Keratinocyte (primary cell): ENCODE measurements around the gene DUSP16. TPM values are rescaled to one million over a fixed set of nuclear protein-coding genes. Genes with fewer than 3 reads are reported as not detected.

Experiments
- DNase-seq: peaks from one replicate; pipeline ENCODE4 v3.0.0-alpha.2; 2011; ENCODE audit warnings: low read depth, missing footprints, low spot score
- FAIRE-seq: peaks from 2 replicates; lab custom pipeline; 2011; peaks lifted over from hg19 to GRCh38; lab: Jason Lieb, UNC
- H2AFZ ChIP-seq: 2 replicates; pipeline ENCODE4 v1.6.0; 2012; ENCODE audit warnings: low read length, control low read depth, inconsistent platforms; ENCODE audit not compliant: control insufficient read depth
- H3K27ac ChIP-seq: 2 replicates; pipeline ENCODE4 v1.5.1; 2011; ENCODE audit warnings: low read length; ENCODE audit not compliant: control insufficient read depth, insufficient read depth
- H3K27me3 ChIP-seq: 3 replicates; pipeline ENCODE4 v1.6.0; 2011; ENCODE audit warnings: low read length; ENCODE audit not compliant: control insufficient read depth, insufficient read depth; ENCODE audit errors: extremely low read depth
- H3K36me3 ChIP-seq, 2 experiments: 2 replicates in 1 of 2; 3 replicates in 1 of 2; pipeline ENCODE4 v1.5.1; 2011; ENCODE audit warnings: low read length in 2 of 2, mild to moderate bottlenecking in 1 of 2; ENCODE audit not compliant: control insufficient read depth in 2 of 2, insufficient read depth in 2 of 2; ENCODE audit errors: extremely low read depth in 1 of 2
- H3K4me1 ChIP-seq: 3 replicates; pipeline ENCODE4 v1.5.1; 2011; ENCODE audit warnings: low read length; ENCODE audit not compliant: control insufficient read depth, insufficient read depth; ENCODE audit errors: extremely low read depth
- H3K4me2 ChIP-seq: 3 replicates; pipeline ENCODE4 v1.6.0; 2011; ENCODE audit warnings: low read depth, low read length; ENCODE audit not compliant: control insufficient read depth, insufficient read depth; ENCODE audit errors: extremely low read depth
- H3K4me3 ChIP-seq, 3 experiments: fragments of 200-600 bp in 1 of 3; sonication (generic) in 1 of 3; 2 replicates in 2 of 3; 3 replicates in 1 of 3; pipeline ENCODE4 v1.5.1; 2011 to 2016; ENCODE audit warnings: low read length in 3 of 3, mild to moderate bottlenecking in 3 of 3, control low read depth in 2 of 3, inconsistent platforms in 1 of 3, low read depth in 1 of 3, mixed read lengths in 1 of 3, mixed run types in 1 of 3, moderate library complexity in 1 of 3; ENCODE audit not compliant: control insufficient read depth in 2 of 3, insufficient read depth in 2 of 3; ENCODE audit errors: extremely low read depth in 1 of 3
- H3K79me2 ChIP-seq: 2 replicates; pipeline ENCODE4 v1.6.0; 2012; ENCODE audit warnings: low read length; ENCODE audit not compliant: control insufficient read depth, insufficient read depth
- H3K9ac ChIP-seq: 3 replicates; pipeline ENCODE4 v1.6.0; 2011; ENCODE audit warnings: low read length; ENCODE audit not compliant: control insufficient read depth, insufficient read depth; ENCODE audit errors: extremely low read depth
- H3K9me1 ChIP-seq: 3 replicates; pipeline ENCODE4 v1.6.0; 2011; ENCODE audit warnings: low read length; ENCODE audit not compliant: control insufficient read depth, insufficient read depth; ENCODE audit errors: extremely low read depth
- H3K9me3 ChIP-seq: 2 replicates; pipeline ENCODE4 v1.5.1; 2012; ENCODE audit warnings: low read depth, low read length; ENCODE audit not compliant: control insufficient read depth
- H4K20me1 ChIP-seq: 3 replicates; pipeline ENCODE4 v1.6.0; 2011; ENCODE audit warnings: low read length; ENCODE audit not compliant: control insufficient read depth, insufficient read depth; ENCODE audit errors: extremely low read depth
- EZH2 ChIP-seq: IDR thresholded peaks from one replicate; pipeline ENCODE4 v1.6.1; 2012; ENCODE audit warnings: inconsistent platforms, mild to moderate bottlenecking, low read length, moderate library complexity
- dilution Hi-C: fragments of 300-500 bp; cut with MboI; formaldehyde crosslinking; loops from one replicate; pipeline ENCODE4 v1.7.0; 2020; ENCODE audit warnings: low sequenced_read_pairs; ENCODE audit not compliant: extremely low pct_ligation_motif_present
- polyA plus RNA-seq, 5 experiments: library from polyadenylated mRNA; depleted of rRNA in 3 of 5; stranded (reverse) in 3 of 5; stranded (forward) in 1 of 5; unstranded in 1 of 5; fragments of >200 nt; gene quantifications; 1 replicate in 1 of 5; 2 replicates in 3 of 5; 3 replicates in 1 of 5; pipeline versions ENCODE4 v1.2.1 to v1.2.3, GENCODE V29; 2011 to 2012; ENCODE audit warnings: missing spikeins in 2 of 5, low read depth in 1 of 5, low replicate concordance in 1 of 5
- TF ChIP-seq, protein P1 (sequence below), 3 experiments: IDR thresholded peaks in 1 of 3; conservative IDR thresholded peaks in 1 of 3; optimal IDR thresholded peaks in 1 of 3; 2 replicates in 2 of 3; 3 replicates in 1 of 3; pipeline versions ENCODE3 to v1.5.1; 2011; ENCODE audit warnings: low read length in 3 of 3, mild to moderate bottlenecking in 3 of 3, moderate library complexity in 2 of 3, control low read depth in 1 of 3, inconsistent platforms in 1 of 3; ENCODE audit not compliant: insufficient read depth in 2 of 3; ENCODE audit errors: extremely low read depth in 1 of 3

The DUSP16 gene
- polyA plus RNA-seq, 1 donor (not counting 4 experiments of a cell fraction or from before 2014, with no cell fraction given), result 9.3 TPM

DNA sequence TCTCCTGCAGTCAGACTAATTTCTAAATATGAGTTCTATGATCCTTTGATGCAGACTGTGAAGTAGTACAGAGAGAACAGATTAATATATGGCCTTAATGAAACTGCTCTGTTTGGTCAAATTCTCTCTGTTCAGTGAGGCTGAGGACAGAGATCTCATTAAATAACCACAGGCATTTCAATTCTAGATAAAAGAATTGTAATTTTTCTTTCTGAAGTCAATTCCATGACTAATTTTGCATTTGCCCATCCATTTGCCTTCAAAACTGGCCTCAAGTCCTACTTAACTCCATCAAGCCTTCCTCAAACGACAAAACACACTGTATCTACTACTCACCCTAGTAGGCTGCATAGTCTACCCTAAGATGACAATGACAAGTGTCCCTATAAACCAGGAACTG lies 67.1 kb downstream of the DUSP16 start:
- Histone ChIP-seq H3K4me2 (no peak overlapping the region), H3K36me3 (peaks cover 1 to 3% of the 10 kb centered on the region in 2 experiments), H3K27me3 (no peaks in the 10 kb centered on the region), H3K4me1 (no peaks in the 10 kb centered on the region), H3K79me2 (no peaks in the 10 kb centered on the region), H2AFZ (no peak overlapping the region), H3K4me3 (no peak overlapping the region), H4K20me1 (no peaks in the 10 kb centered on the region), H3K27ac (no peak overlapping the region), H3K9me3 (no peaks in the 10 kb centered on the region), H3K9me1 (no peaks in the 10 kb centered on the region), H3K9ac (no peak overlapping the region)
- dilution Hi-C loops, result no loop called here
- DNase-seq, result no peak
- no peak for FAIRE-seq
- TF ChIP-seq, protein P1, sequence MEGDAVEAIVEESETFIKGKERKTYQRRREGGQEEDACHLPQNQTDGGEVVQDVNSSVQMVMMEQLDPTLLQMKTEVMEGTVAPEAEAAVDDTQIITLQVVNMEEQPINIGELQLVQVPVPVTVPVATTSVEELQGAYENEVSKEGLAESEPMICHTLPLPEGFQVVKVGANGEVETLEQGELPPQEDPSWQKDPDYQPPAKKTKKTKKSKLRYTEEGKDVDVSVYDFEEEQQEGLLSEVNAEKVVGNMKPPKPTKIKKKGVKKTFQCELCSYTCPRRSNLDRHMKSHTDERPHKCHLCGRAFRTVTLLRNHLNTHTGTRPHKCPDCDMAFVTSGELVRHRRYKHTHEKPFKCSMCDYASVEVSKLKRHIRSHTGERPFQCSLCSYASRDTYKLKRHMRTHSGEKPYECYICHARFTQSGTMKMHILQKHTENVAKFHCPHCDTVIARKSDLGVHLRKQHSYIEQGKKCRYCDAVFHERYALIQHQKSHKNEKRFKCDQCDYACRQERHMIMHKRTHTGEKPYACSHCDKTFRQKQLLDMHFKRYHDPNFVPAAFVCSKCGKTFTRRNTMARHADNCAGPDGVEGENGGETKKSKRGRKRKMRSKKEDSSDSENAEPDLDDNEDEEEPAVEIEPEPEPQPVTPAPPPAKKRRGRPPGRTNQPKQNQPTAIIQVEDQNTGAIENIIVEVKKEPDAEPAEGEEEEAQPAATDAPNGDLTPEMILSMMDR (optimal IDR thresholded peaks at IDR 0.05 in 1 of 3, IDR thresholded peaks at IDR 0.05 in 1 of 3, conservative IDR thresholded peaks at IDR 0.05 in 1 of 3; ENCODE audit: extremely low read depth in 1 of 3, insufficient read depth in 2 of 3, low read length in 3 of 3), result no peak
- no peak for TF ChIP-seq EZH2

- H4K20me1 ChIP-seq, result no peaks in the 10 kb centered on the region
- H3K4me2 ChIP-seq, result no peak overlapping the region
- no peak overlapping the region for H3K4me3 ChIP-seq
- H3K79me2 ChIP-seq, result no peaks in the 10 kb centered on the region
- H3K36me3 ChIP-seq, result peaks cover 1 to 3% of the 10 kb centered on the region in 2 experiments
- no peaks in the 10 kb centered on the region for H3K4me1 ChIP-seq
- no peaks in the 10 kb centered on the region for H3K9me1 ChIP-seq
- TF ChIP-seq, protein P1 (optimal IDR thresholded peaks at IDR 0.05 in 1 of 3, IDR thresholded peaks at IDR 0.05 in 1 of 3, conservative IDR thresholded peaks at IDR 0.05 in 1 of 3; ENCODE audit: extremely low read depth in 1 of 3, insufficient read depth in 2 of 3, low read length in 3 of 3), result no peak
- TF ChIP-seq EZH2, result no peak
- no peaks in the 10 kb centered on the region for H3K9me3 ChIP-seq
- no peak overlapping the region for H3K9ac ChIP-seq
- no peak overlapping the region for H3K27ac ChIP-seq
- no peaks in the 10 kb centered on the region for H3K27me3 ChIP-seq
- dilution Hi-C loops, result no loop called here
- DNase-seq (no peak), FAIRE-seq (no peak)
- no peak overlapping the region for H2AFZ ChIP-seq
Observed at GRCh38 chr12:12492547-12492946, 70.1 kb downstream of the DUSP16 start.
